Measurements from ENCODE around the gene TRAPPC5.

Gene TRAPPC5

GRCh38 chr19:7733376-7733775 is 52.7 kb downstream of the TRAPPC5 start:
- no peak for DNase-seq (ENCODE audit: low read depth)

GRCh38 chr19:7734220-7735203 is 53.9 kb downstream of the TRAPPC5 start:
- H3K4me3 ChIP-seq (ENCODE audit: low read length): no peak overlapping the region
- TF ChIP-seq CTCF (conservative IDR thresholded peaks at IDR 0.05; ENCODE audit: low read depth, low read length): no peak
- DNase-seq (ENCODE audit: low read depth): no peak

More at GRCh38 chr19:7733376-7733775, 52.7 kb downstream of the TRAPPC5 start:
- no peak overlapping the region for H3K4me3 ChIP-seq (ENCODE audit: low read length)
- no peak for TF ChIP-seq CTCF (conservative IDR thresholded peaks at IDR 0.05; ENCODE audit: low read depth, low read length)

DNA sequence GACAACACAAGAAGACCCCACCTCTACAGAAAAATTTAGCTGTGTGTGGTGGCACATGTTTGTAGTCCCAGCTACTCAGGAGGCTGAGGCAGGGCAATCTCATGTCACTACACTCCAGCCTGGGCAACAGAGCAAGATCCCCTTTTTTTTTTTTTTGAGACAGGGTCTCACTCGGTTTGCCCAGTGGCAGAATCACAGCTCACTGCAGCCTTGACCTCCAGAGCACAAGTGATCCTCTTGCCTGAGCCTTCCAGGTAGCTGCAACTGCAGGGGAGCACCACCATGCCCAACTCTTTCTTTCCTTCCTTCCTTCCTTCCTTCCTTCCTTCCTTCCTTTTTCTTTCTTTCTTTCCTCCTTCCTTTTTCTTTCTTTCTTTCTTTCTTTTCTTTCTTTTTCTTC is 55.5 kb downstream of the TRAPPC5 start:
- no peak for DNase-seq (ENCODE audit: low read depth)
- no peak overlapping the region for H3K4me3 ChIP-seq (ENCODE audit: low read length)
- TF ChIP-seq CTCF (conservative IDR thresholded peaks at IDR 0.05; ENCODE audit: low read depth, low read length): no peak

GRCh38 chr19:7737215-7737614 is 56.6 kb downstream of the TRAPPC5 start:
- no peak for DNase-seq (ENCODE audit: low read depth)
- no peak for TF ChIP-seq CTCF (conservative IDR thresholded peaks at IDR 0.05; ENCODE audit: low read depth, low read length)

More at GRCh38 chr19:7737215-7737614, 56.6 kb downstream of the TRAPPC5 start:
- no peak overlapping the region for H3K4me3 ChIP-seq (ENCODE audit: low read length)
